Measurements from ENCODE around the gene CRAMP1. TPM values are rescaled to one million over a fixed set of nuclear protein-coding genes. Genes with fewer than 3 reads are reported as not detected.

Gene CRAMP1
- total RNA-seq, 1 donor from 2014 or later, result 11.3 TPM

GRCh38 chr16:1655909-1656807 is 44.0 kb downstream of the CRAMP1 start:
- DNase-seq, result no peak

- no peak for DNase-seq
Measured at GRCh38 chr16:1656808-1657617, 44.9 kb downstream of the CRAMP1 start.

GRCh38 chr16:1657841-1658240 is 45.7 kb downstream of the CRAMP1 start:
- DNase-seq, result no peak

- DNase-seq, result no peak
Measured at GRCh38 chr16:1659031-1659430, 46.9 kb downstream of the CRAMP1 start.

GRCh38 chr16:1661826-1662225 is 49.7 kb downstream of the CRAMP1 start:
- DNase-seq, result no peak

GRCh38 chr16:1662543-1662942 is 50.4 kb downstream of the CRAMP1 start:
- no peak for DNase-seq

GRCh38 chr16:1665829-1666228 is 53.7 kb downstream of the CRAMP1 start:
- no peak for DNase-seq

GRCh38 chr16:1666316-1666715 is 54.2 kb downstream of the CRAMP1 start:
- no peak for DNase-seq

- DNase-seq, result no peak
Measured at GRCh38 chr16:1667271-1667670, 55.1 kb downstream of the CRAMP1 start.

GRCh38 chr16:1667916-1668315 is 55.8 kb downstream of the CRAMP1 start:
- no peak for DNase-seq

GRCh38 chr16:1668612-1669319 is 56.6 kb downstream of the CRAMP1 start:
- no peak for DNase-seq

- no peak for DNase-seq
Measured at GRCh38 chr16:1669698-1670097, 57.5 kb downstream of the CRAMP1 start.

- DNase-seq, result no peak
Measured at GRCh38 chr16:1670371-1670770, 58.2 kb downstream of the CRAMP1 start.

GRCh38 chr16:1670866-1671265 is 58.7 kb downstream of the CRAMP1 start:
- DNase-seq, result no peak

GRCh38 chr16:1673424-1674151 is 61.4 kb downstream of the CRAMP1 start:
- DNase-seq, result no peak

GRCh38 chr16:1674306-1674705 is 62.1 kb downstream of the CRAMP1 start:
- DNase-seq, result no peak

GRCh38 chr16:1674751-1675664 is 62.8 kb downstream of the CRAMP1 start:
- no peak for DNase-seq

GRCh38 chr16:1676661-1677060 is 64.5 kb downstream of the CRAMP1 start:
- DNase-seq, result no peak

- DNase-seq, result no peak
Measured at GRCh38 chr16:1677339-1677738, 65.2 kb downstream of the CRAMP1 start.

GRCh38 chr16:1677942-1678499 is 65.9 kb downstream of the CRAMP1 start, which contains the start of gene JPT2:
Gene JPT2 (plus strand): TSS chr16:1678279. CDS start chr16:1678313, 34 bp downstream.
- DNase-seq, result peak; percentile 82

Measured in skin of body (tissue), 2 donors.